Activated T-cell treated with anti-CD3 and anti-CD28 coated beads, Interleukin-2, amount 50 U/mL, for 1 hour (primary cell): ENCODE data around the gene S100P.

Experiments
- DNase-seq: peaks from one replicate; pipeline ENCODE4 v3.0.0-alpha.2; 2020

Gene S100P

GRCh38 chr4:6673660-6674499 lies 19.8 kb upstream of the S100P start:
- DNase-seq, result peak; percentile 89

DNA sequence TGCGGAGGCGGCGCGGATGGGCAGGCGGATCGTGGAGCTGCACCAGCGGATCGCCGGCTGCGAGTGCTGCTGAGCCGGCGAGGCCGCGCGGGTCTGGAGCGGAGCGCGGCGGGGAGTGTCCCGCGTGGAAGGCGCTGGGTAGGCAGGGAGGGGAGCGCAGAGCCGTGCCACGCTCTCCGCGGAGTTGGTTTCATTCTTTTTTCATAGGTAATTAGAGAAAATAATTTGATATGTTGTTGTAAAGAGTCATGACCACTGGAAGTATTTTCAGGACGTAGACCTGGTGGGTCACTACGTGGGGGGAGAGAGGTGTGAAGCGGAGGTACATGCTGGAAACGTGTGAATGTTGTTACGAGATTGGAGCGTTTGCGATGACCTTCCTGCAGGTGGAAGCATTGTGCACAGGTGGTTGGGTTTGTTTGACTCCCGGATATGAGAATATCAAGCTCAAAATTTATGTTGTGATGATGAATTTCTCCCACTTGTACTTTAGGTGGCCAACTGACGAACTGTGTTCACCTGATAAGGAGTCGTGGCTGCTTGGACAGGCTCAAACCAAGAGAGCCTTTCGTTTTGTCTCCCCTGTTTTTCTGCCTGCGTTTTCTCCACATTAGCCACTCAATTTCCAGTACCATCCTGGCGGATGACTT lies 19.1 kb upstream of the S100P start:
- DNase-seq, result peak; percentile 65

- no peak for DNase-seq
Observed at GRCh38 chr4:6676722-6677558, 16.7 kb upstream of the S100P start.

DNA sequence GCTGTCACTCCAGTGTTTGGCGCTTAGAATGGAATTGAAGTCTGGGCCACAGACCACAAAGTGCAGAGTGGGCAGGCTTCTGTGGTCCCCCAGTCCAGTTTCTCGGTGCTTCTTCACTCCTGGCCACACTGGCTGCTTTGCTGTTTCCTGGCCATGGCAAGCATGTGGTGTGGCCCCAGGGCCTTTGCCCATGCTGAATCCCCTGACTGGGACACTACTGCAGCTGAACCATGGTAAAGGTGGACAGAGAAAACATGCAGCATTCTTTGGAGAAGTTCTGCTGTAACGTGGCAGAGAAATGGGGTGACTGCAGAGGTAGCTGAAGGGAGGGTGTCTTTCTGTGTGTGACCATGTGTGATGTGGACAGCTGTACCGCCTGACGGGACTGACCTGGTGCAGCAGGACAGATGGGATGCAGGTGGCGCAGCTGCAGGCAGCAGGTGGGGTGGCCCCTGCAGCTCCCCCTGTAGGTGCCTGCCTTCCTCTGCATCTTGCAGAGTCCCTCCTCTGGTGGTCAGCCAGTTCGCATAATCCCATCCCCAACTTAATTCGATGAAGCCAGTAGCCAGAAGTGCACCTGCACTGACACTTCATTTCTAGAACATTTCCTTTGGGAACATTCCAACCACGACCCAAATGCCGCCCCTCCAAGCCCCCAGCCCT lies 13.2 kb upstream of the S100P start:
- DNase-seq, result no peak

DNA sequence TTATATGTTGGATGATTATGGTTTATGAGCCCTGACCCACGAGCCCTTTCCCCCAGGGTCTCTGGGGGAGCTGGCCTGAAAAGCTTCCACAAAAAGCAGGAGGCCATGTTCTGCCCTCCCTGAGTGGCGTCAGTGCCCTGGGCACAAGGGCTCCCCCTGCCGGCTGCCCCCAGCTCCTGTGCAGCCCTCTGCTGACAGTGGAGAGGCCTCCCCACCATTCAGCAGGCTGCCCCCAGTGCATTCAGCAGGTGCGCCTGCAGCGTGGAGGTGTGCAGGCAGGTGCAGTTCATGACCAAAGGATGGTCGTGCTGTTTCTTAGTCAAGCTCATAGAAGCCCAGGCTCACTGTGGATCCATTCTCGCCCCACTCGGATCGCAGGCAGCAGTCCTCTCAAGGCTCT lies 12.5 kb upstream of the S100P start:
- DNase-seq, result no peak

- no peak for DNase-seq
Observed at GRCh38 chr4:6682862-6683590, 10.7 kb upstream of the S100P start.

GRCh38 chr4:6684656-6685055 lies 9.0 kb upstream of the S100P start:
- no peak for DNase-seq

DNA sequence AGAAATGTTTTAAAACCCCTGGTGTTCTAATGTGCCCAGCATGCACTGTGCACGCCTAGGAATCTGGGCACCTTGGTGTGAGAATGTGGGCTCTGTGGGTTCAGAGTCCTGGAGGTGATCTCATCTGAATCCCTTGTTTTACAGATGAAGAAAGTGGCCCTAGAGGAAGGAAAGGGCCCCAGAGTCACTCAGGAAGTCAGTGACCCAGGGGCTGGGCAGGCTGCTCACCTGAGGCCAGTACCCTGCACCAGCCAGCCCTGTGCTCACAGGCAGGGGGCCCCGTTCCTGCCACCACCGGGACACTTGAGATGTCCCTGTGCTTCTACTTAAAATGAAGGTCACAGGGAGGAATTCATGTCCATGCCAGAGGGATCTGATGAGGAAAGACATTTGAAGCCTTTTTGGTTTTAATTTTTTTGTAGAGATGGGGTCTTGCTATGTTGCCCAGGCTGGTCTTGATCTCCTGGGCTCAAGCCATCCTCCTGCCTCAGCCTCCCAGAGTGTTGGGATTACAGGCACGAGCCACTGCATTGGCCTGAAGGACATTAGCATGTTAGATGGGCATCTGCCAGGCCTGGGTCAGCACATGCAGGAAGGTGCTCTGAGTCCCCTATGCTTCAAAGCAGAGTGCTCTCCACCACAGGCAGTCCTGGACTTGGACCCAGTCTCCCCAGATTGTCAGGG lies 7.4 kb upstream of the S100P start:
- no peak for DNase-seq

GRCh38 chr4:6687947-6688878 lies 5.5 kb upstream of the S100P start:
- peak; percentile 16 for DNase-seq

DNA sequence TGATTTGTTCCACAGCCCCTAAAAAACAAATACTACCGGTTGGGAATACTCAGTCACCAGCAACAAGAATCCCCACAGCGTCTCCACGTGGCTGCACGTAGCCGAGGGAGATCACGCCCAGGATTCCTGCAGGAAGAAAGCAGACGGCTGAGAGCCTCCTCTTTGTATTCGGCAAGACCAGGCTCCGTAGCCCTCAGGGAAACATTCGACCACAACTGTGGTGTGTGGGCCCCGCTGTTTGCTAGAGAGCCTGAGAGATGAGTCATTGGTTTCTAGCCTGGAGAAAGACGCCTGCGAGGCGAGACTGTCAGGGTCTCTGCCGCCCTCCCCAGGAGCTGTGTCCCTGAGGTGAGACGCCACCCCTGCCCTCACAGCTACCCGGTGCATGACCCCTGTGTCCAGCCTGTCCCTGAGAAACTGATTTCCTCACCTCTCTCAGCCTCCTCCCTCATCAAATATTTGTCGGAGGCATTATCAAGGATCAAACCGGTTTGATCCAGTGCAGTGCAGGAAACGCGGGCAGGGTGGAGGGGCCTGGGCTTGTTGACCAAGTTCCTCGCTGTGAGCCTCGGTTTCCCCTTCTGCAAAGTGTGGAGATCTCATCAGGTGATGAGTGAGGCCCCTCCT lies 4.7 kb upstream of the S100P start:
- peak; percentile 69 for DNase-seq

DNA sequence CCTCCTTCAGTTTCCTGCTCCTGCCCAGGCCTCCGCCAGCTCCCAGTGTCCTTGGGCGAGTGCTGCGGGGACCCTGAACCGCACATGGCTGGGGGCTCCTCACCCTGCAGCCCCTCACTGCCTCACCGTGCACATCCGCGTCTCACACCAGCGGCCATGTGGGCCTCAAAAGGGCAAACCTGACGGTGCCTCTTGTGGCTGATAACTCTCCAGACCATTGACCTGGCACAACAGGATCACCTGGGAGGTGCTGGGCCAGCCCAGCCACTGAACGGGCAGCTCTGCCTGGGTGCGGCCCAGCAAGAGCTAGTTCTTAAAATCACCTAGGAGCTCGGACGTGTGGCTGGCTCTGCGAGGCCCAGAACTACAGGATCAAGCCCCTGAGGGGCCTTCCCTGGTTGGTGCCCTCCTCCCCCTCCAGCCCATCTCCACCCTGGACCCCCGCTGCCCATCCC lies 4.1 kb upstream of the S100P start:
- DNase-seq, result no peak

DNA sequence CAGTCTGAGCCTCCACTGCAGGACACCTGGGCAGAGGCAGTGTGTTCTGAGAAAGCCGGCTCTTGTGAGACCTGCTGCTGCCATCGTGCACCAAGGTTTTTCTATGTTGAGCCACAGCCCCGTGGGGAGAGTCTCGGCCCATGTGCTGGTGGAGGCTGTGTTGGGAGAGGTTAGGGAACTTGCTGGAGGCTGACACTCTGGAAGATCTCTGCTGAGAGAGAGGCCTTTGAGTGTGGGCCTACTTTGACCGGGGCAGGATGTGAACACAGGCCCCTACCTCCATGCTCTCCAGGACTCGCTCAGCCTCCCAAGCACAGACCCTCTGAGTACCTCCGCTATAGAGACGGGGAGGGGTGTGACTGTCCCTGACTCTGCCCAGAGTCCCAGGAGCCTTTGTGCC lies 1.3 kb upstream of the S100P start:
- DNase-seq, result no peak

- DNase-seq, result no peak
Observed at GRCh38 chr4:6692806-6693205, 872 bp upstream of the S100P start.

DNA sequence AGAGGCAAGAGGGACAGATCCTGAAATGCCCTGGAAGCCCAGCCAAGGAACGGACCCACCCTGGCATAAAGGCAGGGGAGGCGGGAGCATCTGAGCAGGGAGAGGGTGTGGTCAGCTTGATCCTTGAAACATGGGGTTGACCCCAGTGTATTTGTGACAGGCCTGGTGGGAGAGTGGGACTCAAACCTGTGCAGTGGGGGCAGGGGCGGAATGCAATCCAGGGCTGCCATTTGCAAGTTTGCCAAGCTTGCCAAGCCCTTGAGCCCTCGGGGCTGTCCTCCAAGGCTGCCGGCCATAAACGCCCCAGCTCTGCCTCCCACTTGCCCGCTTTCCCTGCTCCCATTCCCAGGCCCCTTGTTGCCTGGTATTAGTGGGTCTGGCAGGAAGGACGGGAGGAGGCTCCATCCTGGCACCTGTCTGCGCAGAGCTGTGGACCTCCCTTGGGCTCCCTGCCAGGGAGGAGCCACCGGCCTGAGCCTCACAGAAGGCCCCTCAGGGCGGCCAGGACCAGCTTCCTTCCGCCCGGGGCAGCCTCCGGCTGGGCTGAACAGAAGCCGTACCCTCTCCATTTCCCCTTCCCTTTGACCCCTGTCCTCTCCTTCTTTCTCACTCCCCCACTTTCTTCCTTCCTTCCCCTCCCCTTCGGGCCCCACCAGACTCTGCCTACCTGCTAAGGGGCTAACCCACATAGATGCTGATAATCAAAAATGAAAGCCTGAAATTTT lies 661 bp downstream of the S100P start:
- no peak for DNase-seq

DNA sequence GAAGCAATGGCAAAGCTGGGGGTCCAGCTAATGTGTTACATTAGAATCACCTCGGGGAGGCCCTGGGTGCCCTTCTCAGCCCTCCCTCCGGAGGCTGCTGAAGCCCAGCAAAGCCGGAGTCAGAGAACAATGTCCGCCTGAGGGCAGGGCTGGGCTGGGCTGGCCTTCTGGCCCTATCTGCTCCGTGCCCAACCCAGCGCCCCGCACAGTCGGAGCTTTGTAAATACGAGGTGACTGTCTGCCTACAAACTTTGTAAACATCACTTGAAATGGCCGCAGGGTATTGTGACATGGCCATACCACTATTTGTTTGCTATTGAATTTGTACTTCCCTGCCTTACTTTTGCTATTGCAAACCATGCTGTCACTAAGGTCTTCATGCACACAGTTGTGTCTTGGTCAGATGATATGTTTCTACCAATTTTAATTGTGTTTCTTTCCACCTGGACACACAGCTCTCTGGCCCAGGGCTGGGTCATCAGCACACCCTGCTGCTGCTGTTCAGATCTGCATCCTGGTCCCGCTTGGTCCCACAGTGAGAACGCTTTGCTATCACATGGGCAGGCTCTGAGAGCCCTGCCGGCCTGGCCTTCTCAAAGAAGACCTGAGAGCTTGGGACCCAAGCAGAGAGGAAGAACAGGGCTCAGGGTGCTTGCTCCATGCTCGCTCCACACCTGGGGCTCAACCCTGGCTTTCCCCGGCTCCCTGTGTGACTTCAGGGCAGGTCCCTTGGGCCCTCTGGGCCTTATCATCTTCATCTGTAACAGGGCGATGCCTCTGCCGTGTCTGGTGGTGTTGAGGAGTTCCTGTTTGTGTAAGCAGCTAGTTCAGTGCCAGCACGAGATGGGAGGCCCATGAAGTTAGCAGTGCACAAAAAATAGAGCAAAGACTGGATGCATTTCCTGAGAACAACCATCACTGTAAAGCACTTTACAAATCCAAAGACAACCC lies 2.3 kb downstream of the S100P start:
- DNase-seq, result peak; percentile 60

DNA sequence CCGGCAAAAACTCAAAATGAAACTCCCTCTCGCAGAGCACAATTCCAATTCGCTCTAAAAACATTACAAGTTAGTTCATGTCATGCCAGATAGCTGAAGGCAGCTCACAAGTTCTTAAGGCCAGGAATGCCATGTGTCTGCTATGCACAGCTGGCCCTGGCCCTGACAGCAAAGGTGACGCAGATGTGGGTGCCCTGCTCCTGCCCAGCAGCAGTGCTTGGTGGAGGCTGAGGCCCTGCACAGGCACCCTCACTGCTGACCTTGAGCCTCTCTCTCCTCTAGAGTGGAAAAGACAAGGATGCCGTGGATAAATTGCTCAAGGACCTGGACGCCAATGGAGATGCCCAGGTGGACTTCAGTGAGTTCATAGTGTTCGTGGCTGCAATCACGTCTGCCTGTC lies 2.9 kb downstream of the S100P start:
- DNase-seq, result peak; percentile 40

DNA sequence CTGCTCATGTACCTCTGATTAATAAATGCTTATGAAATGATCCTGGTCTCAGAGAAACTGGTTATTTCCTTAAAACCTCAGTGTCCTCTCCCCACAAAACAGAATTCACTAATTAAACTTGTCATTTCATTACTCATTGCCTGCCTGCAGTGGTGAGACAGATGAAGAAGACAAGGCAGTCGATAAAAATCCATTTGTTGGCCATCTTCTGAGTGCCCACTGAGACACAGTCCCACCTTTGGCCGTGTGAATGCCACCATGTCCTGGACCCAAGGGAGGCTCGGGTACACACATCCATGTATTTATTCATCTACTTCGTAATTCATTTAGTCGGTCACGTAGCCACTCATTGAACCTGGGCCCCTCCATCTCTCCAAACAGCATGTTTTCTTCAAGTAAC lies 3.5 kb downstream of the S100P start:
- no peak for DNase-seq

GRCh38 chr4:6699388-6699787 lies 5.7 kb downstream of the S100P start:
- DNase-seq, result no peak
